Activated T-cell treated with anti-CD3 and anti-CD28 coated beads for 48 hours (primary cell): ENCODE measurements around the gene ALPL.
"Not testable (repeated sequence)": the region's sequence is repeated elsewhere in the genome, so short reads cannot be mapped to it uniquely, and the experiment has no call there.

ENCODE experiments used
- DNase-seq: peaks from one replicate; pipeline ENCODE4 v3.0.0-alpha.2; 2020; ENCODE audit warnings: low read depth

The ALPL gene

DNA sequence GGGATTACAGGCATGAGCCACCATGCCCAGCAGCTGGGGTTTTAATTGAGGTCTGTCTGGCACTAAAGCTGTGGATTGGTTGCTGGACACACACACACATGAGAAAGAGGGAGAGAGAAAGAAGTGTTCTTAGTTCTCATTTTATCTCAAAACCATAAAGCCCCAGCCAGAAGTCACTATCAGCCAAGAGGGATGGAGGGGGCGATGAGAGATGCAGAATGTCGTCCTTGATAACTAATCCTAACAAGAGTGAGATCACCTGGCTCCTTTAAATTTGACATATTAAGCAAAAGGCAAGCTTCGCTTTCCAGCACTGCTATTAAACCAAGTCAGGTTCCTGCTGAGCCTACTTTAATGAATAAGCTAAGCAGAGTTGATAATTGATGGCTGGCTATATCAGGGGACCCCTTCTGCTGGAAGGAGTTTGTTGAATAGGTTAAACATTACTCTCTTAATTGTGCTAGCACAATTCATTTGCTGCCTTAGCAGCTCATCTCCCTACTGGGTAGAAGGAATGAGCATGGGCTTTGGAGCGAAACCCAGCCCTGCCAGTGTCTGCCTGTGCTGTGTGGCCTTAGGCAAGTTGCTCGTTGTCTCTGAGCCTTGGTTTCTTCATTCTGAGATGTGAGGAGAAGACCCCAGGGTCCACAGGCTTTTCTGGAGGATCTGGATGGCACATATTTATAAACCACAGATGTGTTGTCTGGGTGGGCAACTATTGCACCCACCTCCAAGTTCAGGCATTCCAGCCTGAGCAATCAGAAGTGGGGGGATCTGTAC, 50.8 kb downstream of the ALPL start:
- no peak for DNase-seq

DNA sequence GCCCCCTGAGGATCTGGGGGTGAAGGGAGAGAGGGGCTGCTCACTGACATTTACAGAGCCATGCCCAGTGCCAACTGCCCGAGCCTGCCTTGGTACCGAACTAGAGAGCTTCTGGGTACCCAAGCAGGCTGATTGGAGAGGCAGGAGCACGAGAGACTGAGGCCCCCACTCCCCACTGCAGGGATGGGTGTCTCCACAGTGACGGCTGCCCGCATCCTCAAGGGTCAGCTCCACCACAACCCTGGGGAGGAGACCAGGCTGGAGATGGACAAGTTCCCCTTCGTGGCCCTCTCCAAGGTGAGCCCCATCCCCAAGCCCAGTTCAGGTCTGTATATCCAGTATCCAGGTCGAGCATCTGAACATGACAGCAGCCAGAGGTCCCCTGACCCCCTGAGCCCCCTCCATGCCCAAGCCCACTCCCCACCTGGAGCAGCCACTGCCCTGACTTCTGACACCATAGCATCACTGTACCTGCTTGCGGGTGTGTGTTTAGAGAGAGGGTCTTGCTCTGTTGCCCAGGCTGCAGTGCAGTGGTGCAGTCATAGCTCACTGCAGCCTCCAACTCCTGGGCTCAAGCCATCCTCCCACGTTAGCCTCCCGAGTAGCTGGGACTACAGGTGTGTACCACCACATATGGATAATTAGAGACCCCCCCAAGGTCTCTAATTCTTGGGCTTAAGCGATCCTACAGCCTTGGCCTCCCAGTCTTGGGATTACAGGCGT, 51.9 kb downstream of the ALPL start:
- DNase-seq: no peak

DNA sequence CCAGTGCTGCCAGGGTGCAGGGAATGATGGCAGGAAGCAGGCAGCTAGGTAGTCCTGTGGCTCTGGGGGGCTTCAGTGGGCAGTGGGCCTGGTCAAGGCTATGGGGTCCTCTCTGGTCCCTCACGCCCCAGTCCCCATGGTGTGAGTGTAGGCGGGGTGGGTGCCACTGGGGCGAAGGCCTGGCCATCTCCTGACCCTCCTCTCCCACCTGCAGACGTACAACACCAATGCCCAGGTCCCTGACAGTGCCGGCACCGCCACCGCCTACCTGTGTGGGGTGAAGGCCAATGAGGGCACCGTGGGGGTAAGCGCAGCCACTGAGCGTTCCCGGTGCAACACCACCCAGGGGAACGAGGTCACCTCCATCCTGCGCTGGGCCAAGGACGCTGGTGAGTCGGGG, 53.7 kb downstream of the ALPL start:
- no peak for DNase-seq

DNA sequence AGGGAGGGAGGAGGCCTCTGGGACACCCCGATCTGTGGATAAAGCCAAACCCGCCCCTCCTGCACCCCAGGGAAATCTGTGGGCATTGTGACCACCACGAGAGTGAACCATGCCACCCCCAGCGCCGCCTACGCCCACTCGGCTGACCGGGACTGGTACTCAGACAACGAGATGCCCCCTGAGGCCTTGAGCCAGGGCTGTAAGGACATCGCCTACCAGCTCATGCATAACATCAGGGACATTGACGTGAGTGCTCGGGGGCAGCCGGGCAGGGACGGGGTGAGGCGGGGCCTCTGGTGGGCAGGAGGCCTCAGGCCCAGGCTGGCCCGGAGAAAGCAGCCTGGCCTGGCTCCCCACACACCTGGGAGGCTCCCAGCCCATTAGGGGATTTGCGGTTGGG, 54.7 kb downstream of the ALPL start:
- DNase-seq: no peak

DNA sequence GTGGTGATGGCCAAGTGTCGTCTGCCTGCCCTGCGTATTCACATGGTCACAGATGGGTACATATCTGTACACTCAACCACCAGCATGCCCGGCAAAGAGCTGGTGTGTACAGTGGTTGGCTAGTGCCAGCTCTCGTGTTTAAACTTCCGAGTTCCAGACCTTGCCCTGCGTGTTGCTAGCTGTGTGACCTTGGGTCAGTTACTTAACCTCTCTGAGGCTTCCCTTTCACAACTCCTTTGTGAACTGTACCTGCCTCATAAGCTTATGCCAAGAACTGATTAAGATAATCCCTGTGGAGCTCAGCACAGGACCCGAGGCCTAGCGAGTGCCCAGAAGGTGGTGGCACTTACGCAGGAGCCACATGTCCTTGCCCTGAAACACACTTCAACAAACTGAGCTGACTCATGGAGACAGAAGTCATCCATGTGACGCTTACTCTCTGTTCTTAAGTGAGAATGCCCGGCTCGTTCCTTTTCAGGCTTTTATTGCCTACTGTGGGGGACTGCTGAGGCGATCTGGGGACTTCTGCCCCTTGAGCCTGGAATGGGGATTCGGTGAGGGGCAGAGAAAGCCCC, 55.4 kb downstream of the ALPL start:
- DNase-seq: no peak

DNA sequence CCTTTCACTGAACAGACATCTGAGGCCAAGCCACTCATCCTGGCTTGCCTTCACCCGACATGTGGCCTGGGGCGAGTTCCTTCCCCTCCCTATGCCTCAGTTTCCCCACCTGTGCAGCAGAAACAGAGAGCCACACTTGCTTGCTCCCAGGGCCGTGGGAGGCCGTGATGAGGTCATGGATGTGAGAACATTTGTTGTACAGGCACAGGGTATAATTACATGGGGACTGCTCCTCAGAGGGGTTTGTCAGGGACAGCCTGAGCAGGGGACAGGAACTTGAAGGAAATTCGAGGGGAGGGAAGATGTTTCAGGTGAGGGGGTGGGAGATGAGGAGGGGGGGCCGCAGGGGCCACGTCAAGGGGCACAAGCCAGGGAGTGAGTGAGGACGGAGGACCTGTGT, 56.1 kb downstream of the ALPL start:
- DNase-seq: no peak

DNA sequence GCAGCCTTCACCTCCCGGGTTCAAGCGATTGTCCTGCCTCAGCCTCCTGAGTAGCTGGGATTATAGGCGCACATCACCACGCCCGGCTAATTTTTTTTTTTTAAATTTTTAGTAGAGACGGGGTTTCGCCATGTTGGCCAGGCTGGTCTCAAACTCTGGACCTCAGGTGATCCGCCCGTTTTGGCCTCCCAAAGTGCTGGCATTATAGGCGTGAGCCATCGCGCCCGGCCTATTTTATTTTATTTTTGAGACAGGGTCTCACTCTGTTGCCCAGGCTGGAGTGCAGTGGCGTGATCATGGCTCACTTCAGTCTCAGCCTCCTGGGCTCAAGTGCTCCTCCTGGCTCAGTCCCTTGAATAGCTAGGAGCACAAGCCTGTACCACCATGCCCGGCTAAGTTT, 57.1 kb downstream of the ALPL start:
- DNase-seq: not testable (repeated sequence)

DNA sequence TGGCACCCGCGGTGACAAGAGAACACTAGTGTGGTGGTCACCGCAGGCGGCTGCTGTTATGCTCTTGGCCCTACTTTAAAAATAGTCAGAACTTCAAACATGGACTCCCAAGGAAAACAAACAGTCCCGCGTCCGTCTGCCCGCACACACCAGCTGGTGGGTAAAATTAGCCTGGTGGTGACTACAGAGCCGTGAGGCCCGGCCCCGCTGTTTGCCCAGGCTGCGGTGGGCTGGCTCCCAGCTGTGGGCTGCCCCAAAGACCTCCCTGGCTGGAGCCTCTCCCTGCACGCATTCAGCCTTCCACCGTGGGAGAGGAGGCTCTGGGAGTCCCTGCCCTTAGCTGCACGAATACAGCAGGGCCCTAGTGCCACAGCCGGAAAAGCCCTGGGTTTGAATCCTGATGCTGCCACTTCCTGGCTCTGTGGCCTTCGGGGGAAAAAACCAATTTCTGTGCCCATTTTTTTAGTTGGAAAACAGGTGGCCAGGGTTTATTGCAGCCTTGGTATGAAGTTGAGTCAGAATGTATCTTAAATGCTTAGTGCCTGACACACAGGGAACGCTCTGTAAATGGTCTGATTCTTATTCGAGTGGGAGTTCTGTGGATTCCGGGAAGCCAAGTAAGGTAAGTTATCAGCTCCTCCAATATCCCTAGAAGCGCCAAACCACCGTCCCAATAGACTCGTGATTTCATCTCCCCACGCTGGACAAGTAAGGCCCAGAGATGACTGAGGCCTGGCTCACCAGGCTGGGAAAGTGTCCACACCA, 58.2 kb downstream of the ALPL start:
- no peak for DNase-seq

DNA sequence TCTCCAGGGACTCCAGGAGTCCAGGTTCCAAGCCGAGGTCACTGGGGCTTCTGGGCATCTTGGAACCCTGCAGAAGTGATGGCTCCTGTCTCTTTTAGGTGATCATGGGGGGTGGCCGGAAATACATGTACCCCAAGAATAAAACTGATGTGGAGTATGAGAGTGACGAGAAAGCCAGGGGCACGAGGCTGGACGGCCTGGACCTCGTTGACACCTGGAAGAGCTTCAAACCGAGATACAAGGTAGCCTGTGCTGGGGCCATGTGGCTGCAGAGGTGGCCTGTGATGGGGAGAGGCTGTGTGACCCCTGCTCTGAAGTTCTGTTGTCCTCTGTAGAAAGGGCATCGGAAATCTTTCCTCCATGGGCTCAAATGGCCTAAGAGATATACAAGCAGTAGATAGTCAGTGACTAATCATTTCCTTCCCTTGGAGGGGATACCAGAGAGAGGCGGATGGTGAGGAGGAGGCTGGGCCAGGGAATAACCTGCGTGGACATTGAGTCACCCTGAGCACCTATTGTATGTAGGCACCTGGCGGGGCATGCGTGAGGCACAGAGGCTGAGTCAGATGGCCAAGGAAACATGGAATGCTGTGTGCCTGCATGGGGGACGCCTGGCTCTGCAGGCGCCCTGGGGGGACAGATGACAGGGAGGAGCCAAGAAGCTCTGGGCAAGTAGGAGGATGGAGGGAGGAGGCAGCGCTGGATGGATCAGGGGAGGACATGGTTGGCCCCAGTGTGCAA, 59.0 kb downstream of the ALPL start:
- DNase-seq: no peak

DNA sequence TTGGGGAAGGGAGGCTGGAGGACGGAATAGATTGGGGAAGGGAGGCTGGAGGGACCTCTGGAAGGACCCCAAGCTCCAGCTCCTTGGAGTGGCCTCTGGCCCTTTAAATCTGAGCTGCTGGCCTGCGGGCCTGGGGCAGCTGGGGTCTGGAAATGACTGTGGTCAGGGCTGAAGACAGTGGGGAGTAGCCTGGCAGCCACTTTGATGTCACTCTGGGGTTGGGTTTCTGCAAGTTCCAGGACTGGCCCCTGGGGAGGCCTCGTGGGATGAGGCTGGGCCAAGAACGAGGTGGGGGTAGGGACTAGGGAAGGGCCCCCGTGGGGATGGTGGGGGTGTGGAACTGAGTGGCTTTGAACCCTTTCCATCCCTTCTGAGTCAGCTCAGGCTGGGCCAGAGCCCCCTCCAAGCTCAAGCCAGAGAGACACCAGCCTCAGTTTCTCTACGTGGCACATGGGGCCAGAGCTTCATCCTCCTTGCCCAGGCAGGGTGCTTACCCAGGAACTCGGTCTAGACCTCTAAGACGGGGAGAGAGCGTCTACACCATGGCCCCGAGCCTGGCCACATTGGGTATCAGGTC, 59.7 kb downstream of the ALPL start:
- no peak for DNase-seq

DNA sequence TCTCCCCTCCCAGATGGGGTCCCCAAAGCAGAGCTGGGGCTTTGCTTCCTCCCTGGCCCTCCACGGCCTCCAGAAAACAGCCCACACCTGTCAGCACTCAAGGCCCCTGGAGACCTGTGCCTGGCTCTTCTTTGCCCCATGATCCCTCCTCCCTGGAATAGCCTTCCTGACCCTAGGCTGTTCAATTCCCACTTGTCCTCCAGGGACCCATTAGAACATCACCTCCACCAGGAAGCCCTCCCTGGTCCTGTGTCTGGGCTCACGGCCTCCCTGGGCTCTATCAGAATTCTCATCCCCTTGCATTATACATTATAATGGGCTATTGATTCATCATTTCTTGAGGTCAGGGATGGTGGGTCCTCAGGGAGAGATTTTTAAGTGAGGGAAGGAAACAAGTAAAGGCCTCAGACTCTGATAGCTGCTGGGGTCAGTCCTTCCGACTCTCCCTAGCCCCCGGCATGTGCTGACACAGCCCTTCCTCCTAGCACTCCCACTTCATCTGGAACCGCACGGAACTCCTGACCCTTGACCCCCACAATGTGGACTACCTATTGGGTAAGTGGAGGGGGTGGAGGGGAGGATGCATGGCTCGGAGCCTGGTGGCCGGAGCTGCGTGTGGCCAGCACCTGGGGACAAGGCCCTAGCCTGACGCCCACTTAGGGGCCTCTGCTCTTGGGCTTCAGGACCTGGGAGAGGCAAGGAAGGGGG, 60.8 kb downstream of the ALPL start:
- no peak for DNase-seq

DNA sequence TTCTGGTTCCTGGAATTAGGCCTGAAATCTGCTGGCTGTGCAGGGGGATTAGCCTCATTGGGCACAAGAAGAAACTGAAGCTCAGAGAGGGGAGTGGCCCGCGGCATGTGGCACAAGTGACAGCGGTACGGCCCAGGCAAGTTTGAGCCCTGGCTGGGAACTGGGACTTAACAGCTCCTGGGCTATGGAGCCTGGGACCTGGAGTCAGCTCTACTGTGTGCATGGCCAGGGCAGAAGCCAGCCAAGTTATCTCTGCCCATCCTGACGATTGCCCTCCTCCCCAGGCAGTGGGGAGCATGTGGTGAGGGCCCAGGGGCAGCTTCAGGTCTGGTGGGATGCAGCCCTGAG, 61.3 kb downstream of the ALPL start:
- no peak for DNase-seq

DNA sequence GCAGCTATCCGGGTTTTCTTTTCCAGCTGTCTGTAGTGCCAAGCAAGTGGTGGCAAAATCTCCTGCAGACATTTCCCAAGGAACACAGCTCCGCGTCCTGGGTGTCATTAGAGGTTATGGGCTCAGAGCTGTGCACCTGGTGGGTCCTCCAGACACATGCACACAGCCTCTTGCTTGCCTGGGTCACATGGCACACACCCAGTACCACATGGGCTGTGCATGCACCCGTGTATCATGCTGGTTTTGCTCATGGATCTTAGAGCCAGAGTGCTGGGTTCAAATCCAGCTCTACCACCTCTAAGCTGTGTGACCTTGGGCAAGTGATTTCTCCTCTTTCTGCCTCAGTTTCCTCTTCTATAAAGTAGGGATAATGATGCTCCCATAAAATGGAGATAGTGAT, 61.7 kb downstream of the ALPL start:
- no peak for DNase-seq

DNA sequence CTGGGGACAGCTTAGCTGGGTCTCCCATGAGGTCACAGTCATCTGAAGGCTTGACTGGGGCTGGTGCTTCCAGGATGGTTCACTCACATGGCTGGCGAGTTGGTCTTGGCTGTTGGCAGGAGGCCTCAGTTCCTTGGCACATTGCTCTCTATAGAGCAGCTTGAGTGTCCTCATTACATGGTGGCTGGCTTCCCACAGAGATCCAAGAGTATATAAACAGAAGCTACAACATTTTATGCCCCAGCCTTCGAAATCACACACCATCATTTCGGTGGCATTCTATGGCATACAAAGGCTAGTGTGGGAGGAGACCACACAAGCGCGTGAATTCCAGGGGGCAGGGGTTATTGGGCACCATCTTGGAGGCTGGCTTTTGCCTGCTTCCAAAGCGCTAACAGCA, 63.0 kb downstream of the ALPL start:
- no peak for DNase-seq

DNA sequence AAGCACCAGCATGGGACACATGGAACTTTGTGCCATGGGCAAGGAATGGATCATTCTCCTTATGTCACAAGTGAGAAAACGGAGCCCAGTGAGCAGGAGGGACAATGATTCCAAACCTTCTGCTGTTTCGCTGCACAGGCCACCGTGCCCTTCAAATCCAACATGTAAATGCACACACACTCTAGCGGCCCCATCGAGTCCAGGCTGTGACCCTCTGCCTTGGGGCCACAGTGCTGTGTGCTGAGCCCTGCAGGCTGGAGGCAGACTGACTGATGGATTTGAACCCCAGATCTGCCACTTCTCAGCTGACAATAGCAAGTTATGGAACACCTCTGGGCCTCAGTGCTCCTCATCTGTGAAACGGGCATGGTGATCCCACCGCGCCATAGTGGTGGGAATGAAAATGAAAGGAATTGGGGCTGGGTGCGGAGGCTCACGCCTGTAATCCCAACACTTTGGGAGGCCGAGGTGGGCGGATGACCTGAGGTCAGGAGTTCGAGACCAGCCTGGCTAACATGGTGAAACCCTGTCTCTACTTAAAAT, 63.6 kb downstream of the ALPL start:
- no peak for DNase-seq

DNA sequence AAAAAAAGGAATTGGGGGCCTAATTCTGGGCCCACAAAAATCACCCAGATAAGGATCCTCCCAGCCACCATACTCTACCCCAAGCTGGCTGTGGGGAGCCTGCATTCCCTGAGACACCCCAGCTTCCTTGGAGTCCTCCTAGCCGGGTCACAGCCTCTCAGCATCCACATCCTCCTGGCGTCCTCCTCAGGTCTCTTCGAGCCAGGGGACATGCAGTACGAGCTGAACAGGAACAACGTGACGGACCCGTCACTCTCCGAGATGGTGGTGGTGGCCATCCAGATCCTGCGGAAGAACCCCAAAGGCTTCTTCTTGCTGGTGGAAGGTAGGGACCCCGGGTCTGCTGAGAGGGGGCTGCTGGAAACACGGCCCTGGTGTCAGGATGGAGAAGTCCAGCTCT, 64.3 kb downstream of the ALPL start:
- no peak for DNase-seq

DNA sequence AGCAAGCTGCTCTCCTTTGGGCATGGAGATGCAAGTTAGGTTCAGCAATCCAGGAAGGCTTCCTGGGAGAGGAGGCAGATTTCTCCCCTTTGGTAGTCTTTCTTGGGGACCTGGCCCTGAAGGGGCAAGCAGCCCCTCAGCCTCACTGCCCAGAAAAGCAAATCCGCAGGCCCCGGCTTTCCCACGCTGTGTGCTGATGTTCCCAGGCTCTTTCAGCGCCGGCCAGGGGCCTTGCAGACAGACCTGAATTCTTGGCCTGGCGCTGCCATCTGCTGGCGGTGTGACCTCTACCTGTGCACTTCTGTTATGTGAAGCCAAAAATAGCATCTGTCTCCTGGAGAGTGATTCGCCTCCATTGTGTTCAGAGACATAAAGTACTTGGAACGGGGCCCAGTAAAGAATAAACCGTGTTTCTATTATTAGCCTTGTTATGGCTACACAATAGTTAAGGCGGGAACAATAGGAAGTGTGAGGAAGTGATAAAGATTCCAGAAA, 64.8 kb downstream of the ALPL start:
- DNase-seq: peak; percentile 20

DNA sequence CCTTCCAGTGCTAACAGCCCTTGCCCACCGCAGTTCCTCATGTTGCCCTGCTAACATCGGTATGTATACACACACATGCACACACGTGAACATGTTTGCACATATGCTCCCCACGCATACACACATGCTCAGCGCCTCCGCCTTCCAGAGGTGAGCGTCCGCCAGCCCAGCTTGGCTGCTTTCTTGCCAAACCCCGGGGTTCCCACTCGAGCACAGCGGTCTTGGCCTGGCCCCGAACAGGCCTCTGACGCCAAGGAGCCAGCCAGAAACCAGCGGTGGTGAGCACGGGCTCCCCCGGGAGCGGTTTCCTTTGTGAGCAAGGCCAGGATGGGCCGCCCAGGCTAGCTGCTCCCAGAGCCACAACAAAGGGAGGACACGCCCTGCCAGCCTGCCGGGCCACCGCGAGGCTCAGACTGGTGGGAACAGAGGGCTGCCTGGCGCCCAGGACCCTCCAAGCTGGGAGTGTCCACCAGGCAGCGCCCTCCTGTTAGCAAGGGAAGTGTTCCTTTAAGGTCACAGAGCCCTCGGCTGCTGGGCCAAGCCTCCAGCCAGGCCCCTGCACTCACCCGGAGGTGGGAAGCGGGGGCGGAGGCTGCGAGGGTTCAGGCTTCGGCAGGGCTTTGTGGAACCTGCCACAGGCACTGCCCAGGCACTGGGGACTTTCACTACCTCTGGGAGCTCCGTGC, 65.4 kb downstream of the ALPL start:
- no peak for DNase-seq

DNA sequence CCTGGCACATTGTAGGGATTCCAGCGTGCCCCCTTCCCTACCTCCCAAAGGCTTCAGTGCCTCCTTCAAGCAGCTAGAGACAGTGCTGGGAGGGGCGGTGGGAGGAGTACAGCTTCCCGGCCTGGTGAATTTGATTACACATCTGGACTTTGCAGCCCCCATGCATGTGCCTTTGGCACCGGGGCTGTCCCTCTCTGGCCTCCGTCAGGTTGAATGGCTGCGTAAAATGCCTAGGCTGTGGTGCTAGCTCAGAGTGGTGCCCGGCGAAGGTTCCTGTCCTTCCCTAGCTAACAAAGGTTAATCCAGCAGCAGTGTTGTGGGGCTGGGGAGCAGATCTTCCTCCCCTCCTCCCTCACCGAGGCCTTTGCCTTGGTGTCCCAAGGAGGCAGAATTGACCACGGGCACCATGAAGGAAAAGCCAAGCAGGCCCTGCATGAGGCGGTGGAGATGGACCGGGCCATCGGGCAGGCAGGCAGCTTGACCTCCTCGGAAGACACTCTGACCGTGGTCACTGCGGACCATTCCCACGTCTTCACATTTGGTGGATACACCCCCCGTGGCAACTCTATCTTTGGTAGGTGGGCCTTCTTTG, 66.2 kb downstream of the ALPL start:
- no peak for DNase-seq
